NCI-H2081 (cell line): ENCODE measurements around the gene STIP1.
A peak's percentile ranks its signal among the peaks of the same experiment; 100 is the strongest.
"Not testable (repeated sequence)": the region's sequence is repeated elsewhere in the genome, so short reads cannot be mapped to it uniquely, and the experiment has no call there.

ENCODE experiments used
- DNase-seq, 2 experiments: peaks; one replicate each; lab custom pipeline; 2025; lab: John Stamatoyannopoulos, UW

Gene STIP1

GRCh38 chr11:64157631-64158394, 28.2 kb upstream of the STIP1 start:
- no peak for DNase-seq

- DNase-seq = no peak
Measured at GRCh38 chr11:64161037-64161436, 24.9 kb upstream of the STIP1 start.

- DNase-seq = not testable (repeated sequence)
Measured at GRCh38 chr11:64162769-64163168, 23.2 kb upstream of the STIP1 start.

- no peak for DNase-seq
Measured at GRCh38 chr11:64163951-64164350, 22.0 kb upstream of the STIP1 start.

- no peak for DNase-seq
Measured at GRCh38 chr11:64164392-64165312, 21.3 kb upstream of the STIP1 start.

DNA sequence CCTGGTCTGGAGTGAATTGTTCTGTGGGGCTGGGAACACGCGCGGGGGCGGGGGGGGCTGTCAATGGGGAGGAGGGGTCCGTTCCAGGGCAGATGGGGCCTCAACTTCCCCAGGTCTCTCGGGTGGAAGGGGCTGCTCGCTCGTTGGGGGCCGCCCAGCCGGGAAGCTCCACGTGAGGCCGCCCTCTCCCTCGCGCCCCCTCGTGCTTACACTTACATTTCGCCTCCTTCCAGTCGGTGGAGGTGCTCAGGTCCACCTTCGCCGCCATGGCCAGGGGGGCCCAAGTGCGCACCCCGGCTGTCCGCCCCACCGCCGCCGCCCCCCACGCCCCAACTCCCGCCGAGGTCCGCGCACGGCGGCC, 20.5 kb upstream of the STIP1 start:
- no peak for DNase-seq

GRCh38 chr11:64165842-64166635, 19.9 kb upstream of the STIP1 start, which contains the start of gene MACROD1:
Gene MACROD1, minus strand, starts transcription at chr11:64166113. Its CDS starts 119 bp downstream, at chr11:64165994.
- DNase-seq = peak; percentile 83 to 92

DNA sequence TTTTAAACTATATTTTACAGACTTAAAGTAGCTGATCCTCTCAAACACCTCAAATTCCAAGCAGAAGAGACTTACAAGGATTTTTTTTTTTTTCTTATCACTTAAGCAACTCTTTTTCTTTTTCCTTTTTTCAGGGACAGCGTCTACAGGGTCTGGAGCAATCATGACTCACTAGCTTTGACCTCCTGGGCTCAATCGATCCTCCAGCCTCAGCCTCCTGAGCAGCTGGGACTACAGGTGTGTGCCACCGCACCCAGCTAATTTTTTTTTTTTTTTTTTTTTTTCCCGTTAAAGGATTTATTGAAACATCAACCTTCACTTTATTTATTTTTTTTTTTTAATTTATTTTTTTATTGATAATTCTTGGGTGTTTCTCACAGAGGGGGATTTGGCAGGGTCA, 15.6 kb upstream of the STIP1 start:
- no peak for DNase-seq

DNA sequence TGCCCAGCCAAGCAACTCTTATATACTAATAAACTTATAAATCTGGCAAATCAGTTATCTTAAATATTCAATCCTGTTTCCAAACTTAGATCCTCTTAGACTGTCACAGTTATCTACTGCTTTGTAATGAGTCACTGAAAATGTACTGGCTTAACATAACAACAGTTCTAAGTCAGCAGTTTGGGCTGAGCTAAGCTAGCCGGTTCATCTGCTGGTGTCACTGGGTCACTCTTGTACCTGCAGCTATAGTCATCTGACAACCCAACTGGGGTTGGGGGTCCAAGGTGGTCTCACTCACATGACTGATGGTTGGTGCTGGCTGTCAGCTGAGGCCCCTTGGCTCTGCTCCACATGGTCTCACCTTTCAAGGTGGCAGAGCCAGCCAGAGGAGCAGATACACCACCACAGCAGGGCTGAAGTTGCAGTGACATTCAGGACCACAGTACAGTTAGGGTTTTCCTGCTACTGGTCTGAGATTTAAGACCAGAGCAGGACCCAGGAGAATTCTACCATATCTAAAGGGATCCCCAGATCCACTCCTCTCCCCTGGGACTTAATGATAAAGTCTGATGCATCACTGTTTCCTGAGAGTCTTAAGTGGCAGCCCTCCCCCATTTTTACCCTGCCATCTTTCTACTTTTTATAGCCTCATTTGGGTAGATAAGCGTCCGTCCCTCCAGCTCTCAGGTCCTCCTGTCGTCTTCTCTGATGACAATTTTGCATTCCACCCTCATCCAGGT, 12.2 kb upstream of the STIP1 start:
- DNase-seq = no peak

- DNase-seq = no peak
Measured at GRCh38 chr11:64176751-64177150, 9.2 kb upstream of the STIP1 start.

DNA sequence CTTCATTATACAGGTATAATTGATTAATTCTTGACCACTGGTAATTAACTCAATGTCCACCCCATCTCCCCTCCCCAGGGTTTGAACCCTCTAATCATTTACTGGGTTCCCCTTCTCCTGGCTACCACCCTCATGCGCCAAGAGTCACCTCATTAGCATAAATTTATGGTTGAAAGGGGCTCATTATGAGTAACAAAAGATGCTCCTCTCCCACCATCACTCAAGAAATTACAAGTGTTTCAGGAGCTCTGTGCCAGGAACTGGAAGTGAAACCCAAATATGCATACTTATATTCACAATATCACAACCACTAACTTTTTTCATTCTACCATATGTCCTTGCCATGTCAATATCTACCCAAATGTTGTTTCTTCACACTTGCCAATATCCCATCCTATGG, 7.8 kb upstream of the STIP1 start:
- no peak for DNase-seq

DNA sequence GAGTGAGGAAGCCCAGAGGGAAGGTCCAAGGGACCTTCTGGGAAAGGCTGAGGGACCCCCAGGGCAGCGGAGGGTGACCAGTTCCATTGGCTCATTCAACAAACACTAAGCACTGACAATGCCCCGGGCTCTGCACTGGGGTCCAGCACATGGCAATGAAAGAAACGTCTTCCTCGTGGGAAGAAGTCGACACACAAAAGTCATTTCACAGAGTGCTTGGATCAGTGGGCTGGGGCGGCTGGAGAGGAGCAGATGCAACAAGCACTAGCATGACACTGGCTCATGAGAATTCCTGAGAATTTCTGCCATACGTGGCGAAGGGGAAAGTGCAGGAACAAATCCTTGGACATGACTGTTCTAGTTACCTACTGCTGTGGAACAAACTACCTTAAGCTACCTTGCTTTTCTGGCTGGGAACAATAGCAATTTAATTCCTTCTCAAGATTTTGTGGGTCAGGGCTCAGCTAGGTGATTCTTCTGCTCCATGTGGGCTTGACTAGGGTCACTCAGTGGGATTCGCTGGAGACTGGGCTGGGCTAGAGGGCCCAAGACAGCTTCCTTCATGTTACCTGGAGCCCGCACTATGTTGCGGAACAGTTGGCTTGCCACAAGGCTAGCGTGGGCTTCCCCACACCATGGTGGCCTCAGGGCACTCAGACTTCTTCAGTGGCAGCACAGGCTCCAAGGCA, 6.9 kb upstream of the STIP1 start:
- DNase-seq = no peak

- no peak for DNase-seq
Measured at GRCh38 chr11:64180891-64181290, 5.1 kb upstream of the STIP1 start.

GRCh38 chr11:64181506-64182411, 4.2 kb upstream of the STIP1 start:
- DNase-seq = peak; percentile 27 to 46

DNA sequence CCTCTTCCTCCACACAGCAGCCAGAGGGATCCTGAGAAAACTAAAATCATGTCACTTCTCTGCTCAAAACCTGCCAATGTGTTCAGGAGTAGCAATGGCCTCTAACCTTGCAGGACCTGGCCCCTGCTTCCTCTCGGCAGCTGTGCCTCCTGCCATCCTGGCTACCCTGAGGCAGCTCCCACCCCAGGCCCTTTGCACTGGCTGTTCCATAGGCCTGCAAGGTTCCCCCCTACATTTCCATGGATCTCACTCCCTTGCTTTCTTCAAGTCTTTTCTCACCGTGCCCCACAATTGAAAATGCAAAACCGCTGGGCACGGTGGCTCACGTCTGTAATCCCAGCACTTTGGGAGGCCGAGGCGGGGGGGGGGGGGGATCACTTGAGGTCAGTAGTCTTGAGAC, 2.1 kb upstream of the STIP1 start:
- DNase-seq = no peak

GRCh38 chr11:64185175-64185692, 737 bp upstream of the STIP1 start:
- DNase-seq = peak; percentile 41 to 63

DNA sequence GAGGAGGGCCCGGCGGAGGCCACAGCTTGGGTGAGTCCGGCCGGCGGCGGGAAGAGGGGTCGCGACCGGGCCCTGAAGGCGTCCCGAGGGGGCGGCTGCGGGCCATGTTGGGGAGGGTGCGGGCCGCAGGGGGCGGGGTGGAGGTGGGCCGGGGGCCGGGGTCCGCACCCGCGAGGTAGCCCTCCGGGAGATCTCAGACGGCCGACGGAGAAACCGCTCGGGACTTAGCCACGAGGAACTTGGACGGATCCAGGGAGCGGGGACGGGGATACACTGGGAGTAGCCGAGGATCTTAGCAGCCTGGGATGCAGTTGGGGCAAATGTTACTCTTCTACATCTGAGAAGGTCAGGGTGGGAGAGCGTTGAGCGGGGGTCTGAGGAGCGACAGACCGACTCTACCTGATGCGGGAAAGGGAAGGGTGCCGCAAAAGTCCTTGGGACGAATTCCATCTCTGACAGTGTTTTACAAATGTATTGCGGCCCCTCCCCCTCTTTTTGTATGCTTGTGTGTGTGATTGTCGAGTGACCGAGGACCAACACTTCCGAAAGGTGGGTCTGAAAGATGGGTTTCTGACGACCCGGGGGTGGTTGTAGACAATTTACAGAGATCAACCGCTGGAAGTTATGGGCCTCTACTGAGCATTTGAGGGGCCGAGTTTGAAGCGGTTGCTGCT, 658 bp downstream of the STIP1 start:
- DNase-seq = no peak

GRCh38 chr11:64192434-64192833, 6.5 kb downstream of the STIP1 start:
- no peak for DNase-seq

DNA sequence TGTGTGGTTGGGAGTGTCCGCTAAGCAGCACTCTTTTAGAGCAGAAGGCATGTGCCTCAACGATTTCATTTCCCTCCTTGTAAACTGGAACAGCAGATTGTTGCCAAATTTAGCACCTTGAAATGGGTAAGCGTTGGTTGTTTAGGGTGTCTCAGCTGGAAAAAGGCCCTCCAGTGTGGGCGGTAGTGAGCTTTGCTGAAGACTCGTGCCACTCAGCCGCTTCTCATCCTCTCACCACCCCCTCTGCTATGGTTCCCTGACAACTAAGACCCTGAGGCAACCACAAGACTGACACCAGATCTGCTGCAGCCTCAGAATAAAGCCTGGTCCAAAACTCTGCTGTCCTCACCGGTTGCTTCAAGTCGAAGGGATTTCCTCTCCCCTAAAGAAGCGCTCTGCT, 10.7 kb downstream of the STIP1 start:
- DNase-seq = no peak
